ENCODE data around the gene TLE7.

Gene TLE7

GRCh38 chr16:71442051-71442440 is at the start of gene TLE7:
Gene TLE7, minus strand, starts transcription at chr16:71442054. Its CDS starts 8,730 bp downstream, at chr16:71433324.
- no peak for DNase-seq

GRCh38 chr16:71491054-71491453 is 49.2 kb upstream of the TLE7 start:
- DNase-seq = no peak

- DNase-seq = no peak
Observed at GRCh38 chr16:71490361-71490760, 48.5 kb upstream of the TLE7 start.

GRCh38 chr16:71489122-71489521 is 47.3 kb upstream of the TLE7 start, which contains the start of gene ZNF19:
Gene ZNF19, minus strand, starts transcription at chr16:71489324. Its CDS starts 7,210 bp downstream, at chr16:71482114.
- no peak for DNase-seq

GRCh38 chr16:71484006-71484893 is 42.4 kb upstream of the TLE7 start:
- DNase-seq = peak; percentile 75

GRCh38 chr16:71482569-71482968 is 40.7 kb upstream of the TLE7 start:
- no peak for DNase-seq

GRCh38 chr16:71480956-71481355 is 39.1 kb upstream of the TLE7 start:
- no peak for DNase-seq

- no peak for DNase-seq
Observed at GRCh38 chr16:71479420-71479819, 37.6 kb upstream of the TLE7 start.

GRCh38 chr16:71476457-71477124 is 34.7 kb upstream of the TLE7 start:
- DNase-seq = no peak

- DNase-seq = no peak
Observed at GRCh38 chr16:71474864-71475263, 33.0 kb upstream of the TLE7 start.

- DNase-seq = no peak
Observed at GRCh38 chr16:71473891-71474290, 32.0 kb upstream of the TLE7 start.

- DNase-seq = no peak
Observed at GRCh38 chr16:71472931-71473330, 31.1 kb upstream of the TLE7 start.

GRCh38 chr16:71472051-71472450 is 30.2 kb upstream of the TLE7 start:
- DNase-seq = no peak

GRCh38 chr16:71467810-71468209 is 26.0 kb upstream of the TLE7 start:
- peak; percentile 25 for DNase-seq

GRCh38 chr16:71464231-71464630 is 22.4 kb upstream of the TLE7 start:
- no peak for DNase-seq

- DNase-seq = peak; percentile 73
Observed at GRCh38 chr16:71461686-71462648, 20.1 kb upstream of the TLE7 start, which contains the start of gene ZNF23. Gene ZNF23, minus strand, starts transcription at chr16:71462247. Its CDS starts 5,451 bp downstream, at chr16:71456796.

- no peak for DNase-seq
Observed at GRCh38 chr16:71460941-71461340, 19.1 kb upstream of the TLE7 start.

GRCh38 chr16:71460236-71460635 is 18.4 kb upstream of the TLE7 start:
- no peak for DNase-seq

GRCh38 chr16:71459510-71459909 is 17.7 kb upstream of the TLE7 start:
- no peak for DNase-seq

- DNase-seq = no peak
Observed at GRCh38 chr16:71456801-71457200, 14.9 kb upstream of the TLE7 start.

GRCh38 chr16:71453036-71453435 is 11.2 kb upstream of the TLE7 start:
- DNase-seq = no peak

- DNase-seq = no peak
Observed at GRCh38 chr16:71449020-71449419, 7.2 kb upstream of the TLE7 start.

Measured in stimulated activated naive CD4-positive, alpha-beta T cell treated with Interleukin-2 at 50 U/mL for 16 hours (primary cell).